ENCODE data around the gene FKBP1A. TPM values are rescaled to one million over a fixed set of nuclear protein-coding genes. Genes with fewer than 3 reads are reported as not detected.

Gene FKBP1A
- total and polyA plus RNA-seq, 9 of the 15 experiments (the other 6 are each of a cell fraction or from before 2014, with no cell fraction given): 48.8 to 502 (median 89.6) TPM

Other genes with a start within 250 kb of the FKBP1A start
Only the 7 nearest of the 9 such genes appear.
- not detected in 2 replicates for gene C20orf202, start 189.6 kb downstream of the FKBP1A start, total RNA-seq (2014; rRNA removed)
- 0.19 TPM in 1 of 2 replicates, not detected in the other for gene C20orf202, start 189.6 kb downstream of the FKBP1A start, total RNA-seq (2014; rRNA removed; fragmentation: Illumina TruSeq; extraction: Trizol)
- 0.15 TPM in 1 of 2 replicates, not detected in the other for gene C20orf202, start 189.6 kb downstream of the FKBP1A start, total RNA-seq (2015; rRNA removed; fragmentation: Illumina TruSeq; extraction: Trizol)
- gene C20orf202, start 189.6 kb downstream of the FKBP1A start, total RNA-seq (2021): 0.11 TPM in 1 of 2 replicates, not detected in the other
- 0.24 and 0.49 TPM in 2 replicates for gene C20orf202, start 189.6 kb downstream of the FKBP1A start, polyA plus RNA-seq (2011; rRNA removed)
- gene C20orf202, start 189.6 kb downstream of the FKBP1A start, polyA plus RNA-seq (2014; fragmentation: Illumina TruSeq; extraction: Trizol): 0.18 TPM in 1 of 2 replicates, not detected in the other
- gene C20orf202, start 189.6 kb downstream of the FKBP1A start, polyA plus RNA-seq (2014; fragmentation: Nextera tagmentation; extraction: Ambion mirVana): under 1 TPM; 0.03 to 0.06 TPM
- 0.07 and 0.15 TPM in 2 replicates for gene C20orf202, start 189.6 kb downstream of the FKBP1A start, polyA plus RNA-seq (2014; rRNA removed)
- 0.45 TPM in 2 replicates for gene RAD21L1, start 167.0 kb downstream of the FKBP1A start, total RNA-seq (2014; rRNA removed)
- 0.44 and 1.1 TPM in 2 replicates for gene RAD21L1, start 167.0 kb downstream of the FKBP1A start, total RNA-seq (2014; rRNA removed; fragmentation: Illumina TruSeq; extraction: Trizol)
- 0.23 and 0.29 TPM in 2 replicates for gene RAD21L1, start 167.0 kb downstream of the FKBP1A start, total RNA-seq (2015; rRNA removed; fragmentation: Illumina TruSeq; extraction: Trizol)
- 1.3 and 1.7 TPM in 2 replicates for gene RAD21L1, start 167.0 kb downstream of the FKBP1A start, total RNA-seq (2021)
- gene RAD21L1, start 167.0 kb downstream of the FKBP1A start, polyA plus RNA-seq (2011; rRNA removed): 1.4 and 1.7 TPM in 2 replicates
- gene RAD21L1, start 167.0 kb downstream of the FKBP1A start, polyA plus RNA-seq (2014; fragmentation: Illumina TruSeq; extraction: Trizol): 0.65 and 0.69 TPM in 2 replicates
- under 1 TPM in 1 of 2 experiments, not detected in 1; 0.17 TPM for gene RAD21L1, start 167.0 kb downstream of the FKBP1A start, polyA plus RNA-seq (2014; fragmentation: Nextera tagmentation; extraction: Ambion mirVana)
- gene RAD21L1, start 167.0 kb downstream of the FKBP1A start, polyA plus RNA-seq (2014; rRNA removed): 0.24 and 0.42 TPM in 2 replicates
- gene SNPH, start 126.8 kb downstream of the FKBP1A start, total RNA-seq (2014; rRNA removed): 4.2 and 5.7 TPM in 2 replicates
- 0.80 and 0.98 TPM in 2 replicates for gene SNPH, start 126.8 kb downstream of the FKBP1A start, total RNA-seq (2014; rRNA removed; fragmentation: Illumina TruSeq; extraction: Trizol)
- 1.3 and 1.4 TPM in 2 replicates for gene SNPH, start 126.8 kb downstream of the FKBP1A start, total RNA-seq (2015; rRNA removed; fragmentation: Illumina TruSeq; extraction: Trizol)
- 3.9 TPM in 2 replicates for gene SNPH, start 126.8 kb downstream of the FKBP1A start, total RNA-seq (2021)
- 1.1 and 1.4 TPM in 2 replicates for gene SNPH, start 126.8 kb downstream of the FKBP1A start, polyA plus RNA-seq (2011; rRNA removed)
- gene SNPH, start 126.8 kb downstream of the FKBP1A start, polyA plus RNA-seq (2014; fragmentation: Illumina TruSeq; extraction: Trizol): 1.5 and 2.1 TPM in 2 replicates
- gene SNPH, start 126.8 kb downstream of the FKBP1A start, polyA plus RNA-seq (2014; fragmentation: Nextera tagmentation; extraction: Ambion mirVana): under 1 TPM; 0.03 to 0.08 TPM
- 2.1 and 2.8 TPM in 2 replicates for gene SNPH, start 126.8 kb downstream of the FKBP1A start, polyA plus RNA-seq (2014; rRNA removed)
- gene SDCBP2, start 63.9 kb downstream of the FKBP1A start, total RNA-seq (2014; rRNA removed): 0.27 and 1.6 TPM in 2 replicates
- gene SDCBP2, start 63.9 kb downstream of the FKBP1A start, total RNA-seq (2014; rRNA removed; fragmentation: Illumina TruSeq; extraction: Trizol): 0.77 and 0.80 TPM in 2 replicates
- gene SDCBP2, start 63.9 kb downstream of the FKBP1A start, total RNA-seq (2015; rRNA removed; fragmentation: Illumina TruSeq; extraction: Trizol): 0.91 and 1.2 TPM in 2 replicates
- 1.0 and 1.2 TPM in 2 replicates for gene SDCBP2, start 63.9 kb downstream of the FKBP1A start, total RNA-seq (2021)
- gene SDCBP2, start 63.9 kb downstream of the FKBP1A start, polyA plus RNA-seq (2011; rRNA removed): 0.71 and 2.1 TPM in 2 replicates
- 0.97 and 1.3 TPM in 2 replicates for gene SDCBP2, start 63.9 kb downstream of the FKBP1A start, polyA plus RNA-seq (2014; fragmentation: Illumina TruSeq; extraction: Trizol)
- gene SDCBP2, start 63.9 kb downstream of the FKBP1A start, polyA plus RNA-seq (2014; fragmentation: Nextera tagmentation; extraction: Ambion mirVana): under 1 TPM; 0.06 to 0.07 TPM
- gene SDCBP2, start 63.9 kb downstream of the FKBP1A start, polyA plus RNA-seq (2014; rRNA removed): 1.2 and 1.3 TPM in 2 replicates
- gene NSFL1C, start 73.8 kb upstream of the FKBP1A start, total RNA-seq (2014; rRNA removed): 69.8 and 82.5 TPM in 2 replicates
- 27.2 and 29.9 TPM in 2 replicates for gene NSFL1C, start 73.8 kb upstream of the FKBP1A start, total RNA-seq (2014; rRNA removed; fragmentation: Illumina TruSeq; extraction: Trizol)
- gene NSFL1C, start 73.8 kb upstream of the FKBP1A start, total RNA-seq (2015; rRNA removed; fragmentation: Illumina TruSeq; extraction: Trizol): 35.4 and 36.3 TPM in 2 replicates
- 97.3 and 99.1 TPM in 2 replicates for gene NSFL1C, start 73.8 kb upstream of the FKBP1A start, total RNA-seq (2021)
- 20.8 and 26.5 TPM in 2 replicates for gene NSFL1C, start 73.8 kb upstream of the FKBP1A start, polyA plus RNA-seq (2011; rRNA removed)
- 104 and 119 TPM in 2 replicates for gene NSFL1C, start 73.8 kb upstream of the FKBP1A start, polyA plus RNA-seq (2014; fragmentation: Illumina TruSeq; extraction: Trizol)
- gene NSFL1C, start 73.8 kb upstream of the FKBP1A start, polyA plus RNA-seq (2014; fragmentation: Nextera tagmentation; extraction: Ambion mirVana): 10 to 100 TPM; 39.3 to 47.0 TPM
- 53.8 and 71.3 TPM in 2 replicates for gene NSFL1C, start 73.8 kb upstream of the FKBP1A start, polyA plus RNA-seq (2014; rRNA removed)
- not detected in 2 replicates for gene SIRPB2, start 98.4 kb upstream of the FKBP1A start, total RNA-seq (2014; rRNA removed)
- gene SIRPB2, start 98.4 kb upstream of the FKBP1A start, total RNA-seq (2014; rRNA removed; fragmentation: Illumina TruSeq; extraction: Trizol): not detected in 2 replicates
- gene SIRPB2, start 98.4 kb upstream of the FKBP1A start, total RNA-seq (2015; rRNA removed; fragmentation: Illumina TruSeq; extraction: Trizol): 0.07 TPM in 1 of 2 replicates, not detected in the other
- not detected in 2 replicates for gene SIRPB2, start 98.4 kb upstream of the FKBP1A start, total RNA-seq (2021)
- gene SIRPB2, start 98.4 kb upstream of the FKBP1A start, polyA plus RNA-seq (2011; rRNA removed): not detected in 2 replicates
- gene SIRPB2, start 98.4 kb upstream of the FKBP1A start, polyA plus RNA-seq (2014; fragmentation: Illumina TruSeq; extraction: Trizol): not detected in 2 replicates
- gene SIRPB2, start 98.4 kb upstream of the FKBP1A start, polyA plus RNA-seq (2014; fragmentation: Nextera tagmentation; extraction: Ambion mirVana): under 1 TPM in 1 of 2 experiments, not detected in 1; 0.07 TPM
- gene SIRPB2, start 98.4 kb upstream of the FKBP1A start, polyA plus RNA-seq (2014; rRNA removed): not detected in 2 replicates
- not detected in 2 replicates for gene SIRPD, start 164.7 kb upstream of the FKBP1A start, total RNA-seq (2014; rRNA removed)
- gene SIRPD, start 164.7 kb upstream of the FKBP1A start, total RNA-seq (2014; rRNA removed; fragmentation: Illumina TruSeq; extraction: Trizol): not detected in 2 replicates
- gene SIRPD, start 164.7 kb upstream of the FKBP1A start, total RNA-seq (2015; rRNA removed; fragmentation: Illumina TruSeq; extraction: Trizol): not detected in 2 replicates
- not detected in 2 replicates for gene SIRPD, start 164.7 kb upstream of the FKBP1A start, total RNA-seq (2021)
- gene SIRPD, start 164.7 kb upstream of the FKBP1A start, polyA plus RNA-seq (2011; rRNA removed): not detected in 2 replicates
- gene SIRPD, start 164.7 kb upstream of the FKBP1A start, polyA plus RNA-seq (2014; fragmentation: Illumina TruSeq; extraction: Trizol): not detected in 2 replicates
- not detected for gene SIRPD, start 164.7 kb upstream of the FKBP1A start, polyA plus RNA-seq (2014; fragmentation: Nextera tagmentation; extraction: Ambion mirVana)
- not detected in 2 replicates for gene SIRPD, start 164.7 kb upstream of the FKBP1A start, polyA plus RNA-seq (2014; rRNA removed)

Measured in K562 (cell line).